Right renal pelvis (tissue), 4 donors: ENCODE data around the gene NEU2. TPM values are rescaled to one million over a fixed set of nuclear protein-coding genes. Genes with fewer than 3 reads are reported as not detected.
"Not testable (repeated sequence)": the region's sequence is repeated elsewhere in the genome, so short reads cannot be mapped to it uniquely, and the experiment has no call there.

Source experiments
- DNase-seq, 4 donors: peaks; one replicate each; pipeline ENCODE4 v3.0.0-alpha.2; 2013; ENCODE audit warnings: low read depth in 4 of 4, low spot score in 3 of 4, missing footprints in 1 of 4
- polyA plus RNA-seq, 4 donors: library from polyadenylated mRNA; unstranded; fragments of 120-200 nt; gene quantifications; one replicate each; pipeline ENCODE4 v1.2.1, GENCODE V29; 2013; ENCODE audit not compliant: insufficient read length in 4 of 4

Gene NEU2
- polyA plus RNA-seq, 4 donors, result not detected

- no peak for DNase-seq
Observed at GRCh38 chr2:233033672-233034071, 1.2 kb downstream of the NEU2 start.

GRCh38 chr2:233034091-233034882, 1.8 kb downstream of the NEU2 start:
- no peak for DNase-seq

GRCh38 chr2:233035426-233036161, 3.1 kb downstream of the NEU2 start:
- DNase-seq, result no peak

- DNase-seq, result no peak
Observed at GRCh38 chr2:233036162-233036838, 3.8 kb downstream of the NEU2 start.

GRCh38 chr2:233037078-233037477, 4.6 kb downstream of the NEU2 start:
- DNase-seq, result no peak

GRCh38 chr2:233039212-233039845, 6.9 kb downstream of the NEU2 start:
- DNase-seq, result no peak

- DNase-seq, result no peak
Observed at GRCh38 chr2:233039846-233040530, 7.5 kb downstream of the NEU2 start.

GRCh38 chr2:233040571-233040970, 8.1 kb downstream of the NEU2 start:
- DNase-seq, result no peak

GRCh38 chr2:233041722-233042323, 9.4 kb downstream of the NEU2 start:
- no peak for DNase-seq

GRCh38 chr2:233042549-233042948, 10.1 kb downstream of the NEU2 start:
- DNase-seq, result no peak

- DNase-seq, result no peak
Observed at GRCh38 chr2:233044974-233045605, 12.6 kb downstream of the NEU2 start.

GRCh38 chr2:233047206-233047605, 14.7 kb downstream of the NEU2 start:
- no peak for DNase-seq

- DNase-seq, result no peak
Observed at GRCh38 chr2:233047667-233048066, 15.2 kb downstream of the NEU2 start.

GRCh38 chr2:233048569-233049193, 16.2 kb downstream of the NEU2 start:
- no peak for DNase-seq

- no peak for DNase-seq
Observed at GRCh38 chr2:233049194-233049761, 16.8 kb downstream of the NEU2 start.

- DNase-seq, result no peak
Observed at GRCh38 chr2:233051241-233052149, 19.0 kb downstream of the NEU2 start.

- not testable (repeated sequence) for DNase-seq
Observed at GRCh38 chr2:233052517-233052916, 20.0 kb downstream of the NEU2 start.
